DND-41 (cell line): Measurements from ENCODE around the gene RAB37.
A peak's percentile ranks its signal among the peaks of the same experiment; 100 is the strongest.

Experiments
- ATAC-seq: fragments of 200-7000 bp; cut with Tn5 transposase; 3 replicates; pipeline ENCODE4 v1.9.1; 2021; ENCODE audit warnings: low read depth; ENCODE audit not compliant: insufficient read depth
- DNase-seq: peaks from one replicate; pipeline ENCODE4 v3.0.0-alpha.2; 2020
- H2AFZ ChIP-seq: 2 replicates; pipeline ENCODE4 v1.6.0; 2012; ENCODE audit warnings: low read depth, low read length
- H3K27ac ChIP-seq: 2 replicates; pipeline ENCODE4 v1.5.1; 2012; ENCODE audit warnings: low read length, inconsistent platforms
- H3K27me3 ChIP-seq: fragments of 200-600 bp; sonication (generic); 2 replicates; pipeline ENCODE4 v1.6.0; 2012; ENCODE audit warnings: low read length, mild to moderate bottlenecking, inconsistent platforms; ENCODE audit not compliant: insufficient read depth, poor library complexity
- H3K36me3 ChIP-seq: 2 replicates; pipeline ENCODE4 v1.5.1; 2012; ENCODE audit warnings: low read length, inconsistent platforms; ENCODE audit not compliant: insufficient read depth
- H3K4me1 ChIP-seq: 2 replicates; pipeline ENCODE4 v1.5.1; 2012; ENCODE audit warnings: mild to moderate bottlenecking, low read length; ENCODE audit not compliant: insufficient read depth
- H3K4me2 ChIP-seq: 2 replicates; pipeline ENCODE4 v1.6.0; 2012; ENCODE audit warnings: mild to moderate bottlenecking, moderate library complexity, low read length, inconsistent platforms; ENCODE audit not compliant: insufficient read depth
- H3K4me3 ChIP-seq, 2 experiments: fragments of 200-600 bp in 1 of 2; shearing (Covaris generic) in 1 of 2; 2 replicates each; pipeline ENCODE4 v1.5.1; 2012 to 2016; ENCODE audit warnings: inconsistent platforms in 2 of 2, low read length in 2 of 2, mild to moderate bottlenecking in 2 of 2, low read depth in 1 of 2, moderate library complexity in 1 of 2
- H3K79me2 ChIP-seq: 2 replicates; pipeline ENCODE4 v1.6.0; 2012; ENCODE audit warnings: low read length, inconsistent platforms; ENCODE audit not compliant: insufficient read depth
- H3K9ac ChIP-seq: 2 replicates; pipeline ENCODE4 v1.6.0; 2012; ENCODE audit warnings: low read depth, mild to moderate bottlenecking, inconsistent platforms, low read length, moderate library complexity
- H3K9me3 ChIP-seq: 2 replicates; pipeline ENCODE4 v1.5.1; 2012; ENCODE audit warnings: low read length, moderate library complexity, mild to moderate bottlenecking, inconsistent platforms; ENCODE audit not compliant: insufficient read depth, severe bottlenecking
- H4K20me1 ChIP-seq: 2 replicates; pipeline ENCODE4 v1.6.0; 2012; ENCODE audit warnings: low read length; ENCODE audit not compliant: insufficient read depth
- EZH2 ChIP-seq: IDR thresholded peaks from 3 replicates; pipeline ENCODE4 v1.6.1; 2012; ENCODE audit warnings: borderline replicate concordance, low read depth, mild to moderate bottlenecking, moderate library complexity, low read length, inconsistent platforms; ENCODE audit not compliant: severe bottlenecking
- TF ChIP-seq, protein P1 (sequence below): IDR thresholded peaks from 2 replicates; pipeline ENCODE4 v1.5.1; 2012; ENCODE audit warnings: borderline replicate concordance, low read length, moderate library complexity, mild to moderate bottlenecking; ENCODE audit not compliant: poor library complexity, severe bottlenecking; ENCODE audit errors: extremely low read depth

The RAB37 gene, protein sequence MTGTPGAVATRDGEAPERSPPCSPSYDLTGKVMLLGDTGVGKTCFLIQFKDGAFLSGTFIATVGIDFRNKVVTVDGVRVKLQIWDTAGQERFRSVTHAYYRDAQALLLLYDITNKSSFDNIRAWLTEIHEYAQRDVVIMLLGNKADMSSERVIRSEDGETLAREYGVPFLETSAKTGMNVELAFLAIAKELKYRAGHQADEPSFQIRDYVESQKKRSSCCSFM

DNA sequence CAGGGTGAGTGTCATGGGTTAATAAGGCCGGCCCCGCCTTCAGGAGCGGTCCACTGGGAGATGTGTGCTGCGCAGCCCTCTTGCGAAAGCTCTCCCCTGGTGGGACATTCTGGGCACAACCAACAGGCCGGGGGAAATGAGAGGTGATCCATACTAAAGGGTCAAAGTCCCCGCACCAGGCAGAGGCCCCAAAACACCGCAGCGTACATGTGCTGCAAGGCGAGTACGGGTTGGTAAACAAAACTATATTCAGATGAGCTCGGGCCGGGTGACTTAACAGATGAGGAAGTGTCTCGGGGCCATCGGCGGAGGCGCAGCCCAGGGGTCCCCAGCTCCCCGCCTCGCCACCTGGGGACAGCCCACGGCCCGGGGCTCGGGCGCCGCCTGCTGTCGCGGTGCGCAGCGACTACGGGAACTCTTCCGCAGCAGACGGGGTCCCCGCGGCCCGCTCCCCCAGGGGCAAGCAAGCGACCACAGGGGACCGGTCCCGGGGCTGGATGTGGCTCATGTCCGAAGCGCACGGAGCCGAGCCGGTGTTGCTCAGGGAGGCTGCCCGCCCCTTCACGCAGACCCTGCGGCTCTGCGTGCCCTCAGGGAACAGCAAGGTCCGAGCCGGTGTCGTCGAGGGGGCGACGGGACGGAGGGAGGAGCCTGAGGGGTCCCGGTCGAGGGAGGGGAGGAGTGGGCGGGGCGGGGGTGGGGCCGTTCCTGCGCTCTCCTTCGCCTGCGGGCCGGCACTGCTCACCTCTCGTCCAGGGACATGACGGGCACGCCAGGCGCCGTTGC is at the start of gene RAB37:
Gene RAB37, plus strand, starts transcription at position 744 of the 786 bp plus-strand sequence. Its CDS starts 17 bp downstream, at position 761.
- Histone ChIP-seq H3K27ac (peak within 1 kb of the TSS; percentile 78), H3K4me3 (peak within 1 kb of the TSS; percentile 25 to 58), H4K20me1 (no peaks in the 10 kb centered on the region), H3K36me3 (no peaks in the 10 kb centered on the region), H3K4me2 (peak within 1 kb of the TSS; percentile 69), H2AFZ (peak within 1 kb of the TSS; percentile 58), H3K4me1 (peaks cover 52% of the 10 kb centered on the region), H3K27me3 (no peaks in the 10 kb centered on the region), H3K9ac (peak within 1 kb of the TSS; percentile 67), H3K9me3 (no peaks in the 10 kb centered on the region), H3K79me2 (peaks cover 8% of the 10 kb centered on the region)
- ATAC-seq = 0 out of 3 replicates have a peak, but pooled peaks have one; percentile 4
- DNase-seq = peak; percentile 48
- peak; percentile 49 for TF ChIP-seq EZH2
- TF ChIP-seq, protein P1, sequence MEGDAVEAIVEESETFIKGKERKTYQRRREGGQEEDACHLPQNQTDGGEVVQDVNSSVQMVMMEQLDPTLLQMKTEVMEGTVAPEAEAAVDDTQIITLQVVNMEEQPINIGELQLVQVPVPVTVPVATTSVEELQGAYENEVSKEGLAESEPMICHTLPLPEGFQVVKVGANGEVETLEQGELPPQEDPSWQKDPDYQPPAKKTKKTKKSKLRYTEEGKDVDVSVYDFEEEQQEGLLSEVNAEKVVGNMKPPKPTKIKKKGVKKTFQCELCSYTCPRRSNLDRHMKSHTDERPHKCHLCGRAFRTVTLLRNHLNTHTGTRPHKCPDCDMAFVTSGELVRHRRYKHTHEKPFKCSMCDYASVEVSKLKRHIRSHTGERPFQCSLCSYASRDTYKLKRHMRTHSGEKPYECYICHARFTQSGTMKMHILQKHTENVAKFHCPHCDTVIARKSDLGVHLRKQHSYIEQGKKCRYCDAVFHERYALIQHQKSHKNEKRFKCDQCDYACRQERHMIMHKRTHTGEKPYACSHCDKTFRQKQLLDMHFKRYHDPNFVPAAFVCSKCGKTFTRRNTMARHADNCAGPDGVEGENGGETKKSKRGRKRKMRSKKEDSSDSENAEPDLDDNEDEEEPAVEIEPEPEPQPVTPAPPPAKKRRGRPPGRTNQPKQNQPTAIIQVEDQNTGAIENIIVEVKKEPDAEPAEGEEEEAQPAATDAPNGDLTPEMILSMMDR = peak; percentile 69

DNA sequence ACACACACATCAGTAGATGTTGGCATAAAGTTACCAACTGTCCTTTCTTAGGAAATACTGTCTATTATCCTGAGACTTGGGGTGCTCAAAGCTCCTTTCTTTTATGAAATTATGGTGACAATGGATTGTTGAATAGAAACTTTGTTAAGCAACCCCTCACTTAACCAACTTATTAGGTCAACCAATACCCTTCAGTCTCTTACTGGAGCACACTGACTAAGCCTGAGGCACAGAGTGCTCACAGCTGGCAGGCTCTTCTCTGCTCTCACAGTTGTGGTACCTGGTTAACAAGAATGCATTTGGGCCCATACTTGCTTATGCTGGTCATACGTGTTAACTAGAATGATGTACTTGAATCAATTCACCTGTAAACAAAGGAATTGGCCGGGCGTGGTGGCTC is 49.2 kb upstream of the RAB37 start:
- Histone ChIP-seq H3K9ac (no peak overlapping the region), H3K27ac (no peak overlapping the region), H4K20me1 (no peaks in the 10 kb centered on the region), H3K27me3 (peaks cover 11% of the 10 kb centered on the region), H3K4me1 (no peaks in the 10 kb centered on the region), H3K4me2 (no peak overlapping the region), H3K79me2 (no peaks in the 10 kb centered on the region), H3K4me3 (no peak overlapping the region), H2AFZ (no peak overlapping the region), H3K36me3 (no peaks in the 10 kb centered on the region), H3K9me3 (no peaks in the 10 kb centered on the region)
- TF ChIP-seq, protein P1 = no peak
- TF ChIP-seq EZH2 = no peak
- DNase-seq (no peak), ATAC-seq (no peak)

DNA sequence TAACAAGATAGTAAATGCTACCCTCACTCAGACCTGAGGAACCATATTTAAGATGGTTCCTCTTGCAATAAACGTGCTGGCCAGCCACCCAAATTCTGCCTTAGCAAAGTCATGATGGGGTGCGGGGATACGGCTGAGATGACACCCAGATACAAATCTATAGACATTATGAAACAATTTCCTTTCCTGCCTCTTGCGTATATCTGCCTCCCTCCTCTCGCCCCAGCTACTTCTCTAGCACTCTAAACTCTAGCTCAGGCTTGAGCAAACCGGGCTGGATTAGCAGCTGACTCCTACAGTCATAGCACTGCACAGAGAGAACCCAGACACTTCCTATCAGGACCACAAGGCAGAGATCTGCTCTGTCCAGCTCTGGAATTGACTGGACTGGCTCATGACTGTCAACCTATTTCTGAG is 46.6 kb upstream of the RAB37 start:
- H3K9ac ChIP-seq = no peak overlapping the region
- H3K9me3 ChIP-seq = no peaks in the 10 kb centered on the region
- no peaks in the 10 kb centered on the region for H4K20me1 ChIP-seq
- H3K4me2 ChIP-seq = no peak overlapping the region
- H3K36me3 ChIP-seq = no peaks in the 10 kb centered on the region
- no peaks in the 10 kb centered on the region for H3K4me1 ChIP-seq
- no peak for TF ChIP-seq EZH2
- TF ChIP-seq, protein P1 = no peak
- H3K79me2 ChIP-seq = no peaks in the 10 kb centered on the region
- DNase-seq (no peak), ATAC-seq (no peak)
- H3K4me3 ChIP-seq = no peak overlapping the region
- no peak overlapping the region for H2AFZ ChIP-seq
- no peak overlapping the region for H3K27ac ChIP-seq
- H3K27me3 ChIP-seq = peaks cover 18% of the 10 kb centered on the region
